ENCODE data around the gene SH3GLB1. TPM values are rescaled to one million over a fixed set of nuclear protein-coding genes. Genes with fewer than 3 reads are reported as not detected.
A peak's percentile ranks its signal among the peaks of the same experiment; 100 is the strongest.
"Not testable (repeated sequence)": the region's sequence is repeated elsewhere in the genome, so short reads cannot be mapped to it uniquely, and the experiment has no call there.

SH3GLB1 gene
- total RNA-seq (2014; rRNA removed; shearing (Covaris generic)): 17.0 and 18.1 TPM in 2 replicates

DNA sequence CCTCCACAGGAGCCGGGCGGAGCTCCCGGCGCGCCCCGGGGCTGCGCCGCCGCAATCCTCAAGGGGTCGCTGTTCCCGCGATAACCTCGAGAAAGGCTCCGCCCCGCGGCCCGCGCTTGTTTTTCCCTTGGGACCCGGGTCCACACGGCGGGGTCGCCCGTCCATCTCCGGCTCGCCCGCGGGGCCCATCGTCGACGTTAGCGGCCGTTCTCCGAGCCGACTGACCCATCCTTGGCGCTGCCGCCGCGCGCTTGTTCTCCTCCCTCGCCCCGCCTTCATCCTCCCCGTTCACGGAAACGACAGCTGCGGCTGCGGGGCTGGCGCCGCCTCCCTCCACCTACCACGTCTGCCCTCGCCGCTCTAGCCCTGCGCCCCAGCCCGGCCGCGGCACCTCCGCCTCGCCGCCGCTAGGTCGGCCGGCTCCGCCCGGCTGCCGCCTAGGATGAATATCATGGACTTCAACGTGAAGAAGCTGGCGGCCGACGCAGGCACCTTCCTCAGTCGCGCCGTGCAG is at the start of gene SH3GLB1:
Gene SH3GLB1 (plus strand): TSS at position 119 of the 514 bp plus-strand sequence. CDS start 324 bp downstream, at position 443.
- peak; percentile 93 for DNase-seq (ENCODE audit: low spot score)

- DNase-seq (ENCODE audit: low spot score): not testable (repeated sequence)
These were observed 46.0 kb upstream of the SH3GLB1 start for GRCh38 chr1:86658381-86658780.

DNA sequence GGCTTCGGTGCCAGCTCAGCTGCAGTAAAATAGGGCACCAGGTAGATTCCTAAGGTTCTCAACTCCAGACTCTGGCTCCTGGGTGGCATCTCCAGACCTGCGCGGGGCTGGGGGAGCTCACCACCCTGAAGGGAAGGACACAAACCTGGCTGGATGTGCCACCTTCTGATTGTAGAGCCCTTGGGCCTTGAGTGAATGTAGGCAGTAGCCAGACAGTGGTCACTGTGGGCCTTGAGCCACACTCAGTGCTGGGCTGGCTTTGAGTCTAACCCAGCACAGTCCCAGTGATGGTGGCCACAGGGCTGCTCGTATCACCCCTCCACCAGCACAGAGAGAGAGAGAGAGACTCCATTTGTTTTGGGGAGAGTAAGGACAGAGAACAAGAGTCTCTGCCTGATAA is 38.0 kb upstream of the SH3GLB1 start:
- no peak for DNase-seq (ENCODE audit: low spot score)

DNA sequence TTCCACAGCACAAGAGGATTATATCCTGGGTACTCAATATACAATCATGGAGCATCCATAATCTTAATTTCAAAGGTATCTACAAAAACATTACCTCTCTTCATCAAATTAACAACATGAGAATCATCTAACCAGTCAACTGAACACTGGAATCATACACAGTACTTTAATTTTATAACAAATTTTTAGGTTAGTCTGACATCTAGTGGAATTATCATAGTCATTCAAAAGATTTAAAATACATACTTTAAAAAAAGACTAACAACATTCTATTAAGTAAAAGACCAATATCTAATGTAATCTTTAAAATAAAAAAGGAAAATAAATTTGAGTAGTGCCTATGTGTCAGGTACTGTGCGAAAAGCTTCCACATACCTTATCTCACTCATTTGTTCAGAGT is 16.8 kb upstream of the SH3GLB1 start:
- peak; percentile 57 for DNase-seq (ENCODE audit: low spot score)

DNA sequence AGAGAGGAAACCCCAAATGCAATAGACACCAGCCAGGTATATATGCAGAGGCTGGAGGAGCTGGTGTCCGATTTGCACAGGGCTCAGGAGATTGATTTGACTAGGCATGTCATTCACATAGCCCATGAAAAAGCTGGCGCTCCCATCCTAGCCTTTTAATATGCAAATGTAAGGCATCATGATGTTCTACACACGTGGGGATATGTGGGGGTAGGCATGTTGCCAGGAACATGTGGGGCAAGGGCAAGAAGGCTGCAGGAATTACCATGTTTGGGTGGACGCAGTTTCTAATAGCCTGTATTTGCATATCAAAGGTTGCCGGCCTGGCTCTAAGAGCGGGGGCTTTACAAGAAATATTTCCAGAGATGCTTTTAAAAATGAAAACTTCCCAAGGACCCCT is 11.7 kb upstream of the SH3GLB1 start:
- no peak for DNase-seq (ENCODE audit: low spot score)

- no peak for DNase-seq (ENCODE audit: low spot score)
These were observed 9.0 kb upstream of the SH3GLB1 start for GRCh38 chr1:86695400-86695799.

DNA sequence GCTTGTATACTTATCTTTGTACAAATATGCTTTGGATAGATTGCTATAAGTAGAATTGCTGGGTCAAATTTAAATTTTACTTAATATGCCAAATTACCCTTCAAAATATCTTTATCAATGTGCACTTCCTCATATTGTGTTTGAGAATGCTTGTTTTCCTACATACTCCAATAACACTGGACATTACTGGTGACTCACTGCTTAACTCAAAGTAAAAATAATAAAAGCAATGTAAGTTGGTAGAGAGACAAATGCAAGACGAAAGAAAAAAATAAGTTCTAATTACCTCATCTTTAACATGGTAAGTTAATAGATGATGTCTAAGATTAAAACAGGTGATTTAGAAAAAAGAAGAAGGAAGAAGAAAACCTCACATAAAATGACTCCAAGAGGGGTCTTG is 7.9 kb upstream of the SH3GLB1 start:
- no peak for DNase-seq (ENCODE audit: low spot score)

DNA sequence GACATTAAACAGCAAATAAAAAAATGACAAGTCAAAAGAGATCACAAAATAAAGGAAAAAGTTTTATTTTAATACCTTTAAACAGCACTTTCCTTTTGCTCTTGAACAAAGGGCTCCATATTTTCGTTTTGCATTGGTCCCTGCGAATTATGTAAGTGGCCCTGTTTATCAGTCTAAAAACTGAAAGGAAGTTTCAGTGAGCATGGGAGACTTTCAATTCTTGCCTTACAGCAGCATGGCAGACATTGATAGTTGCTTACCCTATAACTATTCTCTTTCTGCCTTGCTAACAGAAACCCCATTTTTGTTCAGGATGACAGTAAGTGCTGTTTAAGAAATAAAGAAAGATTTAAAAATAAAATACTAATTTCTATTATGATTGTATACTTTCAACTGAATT is 5.2 kb upstream of the SH3GLB1 start:
- no peak for DNase-seq (ENCODE audit: low spot score)

- no peak for DNase-seq (ENCODE audit: low spot score)
These were observed 2.6 kb upstream of the SH3GLB1 start for GRCh38 chr1:86701731-86702130.

DNA sequence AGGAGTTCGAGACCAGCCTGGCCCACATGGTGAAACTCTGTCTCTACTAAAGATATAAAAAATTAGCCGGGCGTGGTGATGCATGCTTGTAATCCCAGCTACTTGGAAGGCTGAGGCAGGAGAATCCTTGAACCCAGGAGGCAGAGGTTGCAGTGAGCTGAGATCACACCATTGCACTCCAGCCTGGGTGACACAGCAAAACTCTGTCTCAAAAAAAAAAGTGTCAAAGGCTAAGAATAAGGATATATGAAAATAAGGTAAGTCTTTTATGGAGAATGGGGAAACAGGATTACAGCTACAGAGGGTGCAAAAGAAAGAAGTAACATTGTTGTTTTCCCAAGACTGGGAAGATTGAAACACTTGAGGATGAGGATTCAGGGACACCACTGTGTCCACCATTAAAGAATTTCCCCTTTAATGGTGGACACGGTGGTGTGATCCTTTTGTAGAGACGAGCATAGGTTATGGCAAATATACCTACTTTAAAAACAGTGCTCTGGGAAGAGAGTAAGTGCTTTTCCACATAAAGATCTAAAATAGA is 1.4 kb upstream of the SH3GLB1 start:
- not testable (repeated sequence) for DNase-seq (ENCODE audit: low spot score)

DNA sequence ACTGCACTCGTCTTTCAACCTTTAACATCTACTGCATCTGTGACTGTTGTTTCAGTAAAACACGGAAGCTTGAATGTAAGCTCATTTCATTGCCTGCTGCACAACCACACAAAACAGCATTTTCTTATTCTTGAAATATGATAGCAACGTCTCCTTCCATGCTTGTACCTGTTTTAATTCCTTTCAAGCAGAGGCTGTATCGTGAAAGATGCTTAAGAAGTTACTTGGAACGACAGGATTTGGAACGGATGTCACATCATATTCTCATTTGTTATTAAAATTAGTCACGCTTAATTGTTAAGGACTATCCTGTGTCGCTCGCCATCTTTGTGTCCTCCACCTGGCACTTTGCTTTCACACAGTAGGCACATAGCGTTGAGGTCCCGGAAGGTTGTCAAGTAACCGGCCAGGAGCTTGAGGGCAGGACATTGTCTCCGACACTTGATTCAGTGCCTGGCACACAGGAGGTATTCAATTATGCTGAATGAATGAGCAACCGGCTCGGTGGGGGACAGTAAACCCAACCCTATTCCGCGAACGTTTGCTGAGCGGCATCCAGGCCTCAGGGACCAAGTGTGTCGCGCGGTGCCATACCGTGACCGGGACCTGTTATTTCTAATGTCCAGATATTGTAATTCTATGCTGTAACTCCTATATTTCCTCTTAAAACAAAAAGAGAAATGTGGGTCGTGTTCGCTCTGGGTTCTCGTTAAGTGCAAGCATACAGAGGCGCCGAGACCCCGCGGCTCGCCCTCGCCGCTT is 499 bp upstream of the SH3GLB1 start:
- no peak for DNase-seq (ENCODE audit: low spot score)

DNA sequence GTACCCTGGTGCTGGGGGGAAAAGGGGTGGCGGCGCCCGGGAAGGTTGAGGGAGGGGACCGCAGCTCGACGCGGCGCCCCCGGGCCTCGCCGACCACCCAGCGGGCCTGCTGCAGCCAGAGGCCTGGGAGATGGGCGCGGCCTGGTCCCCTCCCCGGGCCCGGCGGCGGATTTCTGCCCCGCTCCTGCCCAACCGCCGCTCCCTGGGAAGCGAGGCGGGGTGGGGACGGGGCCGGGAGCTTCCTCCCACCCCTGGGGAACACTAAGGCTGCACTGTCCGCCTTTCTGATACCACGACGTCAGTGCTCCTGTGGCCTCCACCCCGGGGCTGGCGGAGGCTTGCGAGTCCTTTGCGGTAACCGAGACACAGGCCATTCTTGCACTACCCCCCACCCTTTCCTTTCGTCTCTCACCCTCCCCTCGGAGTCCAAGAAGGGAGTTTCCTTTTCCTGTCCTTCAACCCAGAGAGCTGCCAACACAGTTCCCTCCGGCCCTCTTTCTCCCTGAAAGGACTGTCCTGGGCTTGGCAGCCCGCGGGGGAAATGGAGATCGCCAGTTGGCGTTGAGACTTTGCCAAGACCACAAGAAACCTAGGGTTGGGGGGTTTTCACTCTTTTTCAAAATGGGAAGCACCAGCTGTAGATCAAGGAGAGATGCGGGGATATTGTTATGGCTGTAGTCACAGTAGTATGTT is 742 bp downstream of the SH3GLB1 start:
- peak; percentile 71 for DNase-seq (ENCODE audit: low spot score)

DNA sequence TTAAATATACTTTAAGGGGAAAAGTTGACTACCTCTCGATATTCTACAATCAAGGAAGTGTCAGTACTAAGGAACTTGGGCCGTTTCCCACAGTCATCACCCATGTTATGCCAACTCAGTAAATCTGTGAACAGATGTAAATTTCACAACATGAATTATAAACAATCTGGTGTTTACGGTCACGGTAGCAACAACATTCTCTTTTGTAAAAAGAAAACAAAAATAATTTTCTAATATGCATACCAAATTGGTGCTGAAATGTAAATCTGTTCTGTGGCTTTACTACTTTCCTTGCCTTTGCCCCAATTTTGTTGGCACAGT is 1.2 kb downstream of the SH3GLB1 start:
- DNase-seq (ENCODE audit: low spot score): peak; percentile 60

GRCh38 chr1:86706018-86706635 is 1.8 kb downstream of the SH3GLB1 start:
- peak; percentile 58 for DNase-seq (ENCODE audit: low spot score)

DNA sequence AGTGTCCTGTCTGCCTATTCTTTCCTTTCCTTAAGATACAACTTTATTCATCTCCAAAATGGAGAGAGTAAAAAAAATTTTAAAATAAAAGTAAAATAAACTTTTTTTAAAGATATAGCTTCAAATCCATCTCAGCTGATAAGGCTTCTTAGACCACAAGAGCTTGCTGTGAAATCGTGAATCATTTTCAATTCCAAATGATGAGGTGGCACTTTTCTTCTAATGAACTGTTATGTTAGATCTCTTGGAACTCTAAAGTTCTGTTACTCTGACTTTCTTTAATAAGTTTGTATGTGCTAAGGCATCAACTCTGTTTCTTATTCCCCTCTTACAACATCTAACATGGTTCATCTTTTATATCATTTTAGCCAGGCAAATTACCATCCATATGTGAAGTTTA is 4.5 kb downstream of the SH3GLB1 start:
- no peak for DNase-seq (ENCODE audit: low spot score)

GRCh38 chr1:86712088-86712860 is 7.9 kb downstream of the SH3GLB1 start:
- no peak for DNase-seq (ENCODE audit: low spot score)

DNA sequence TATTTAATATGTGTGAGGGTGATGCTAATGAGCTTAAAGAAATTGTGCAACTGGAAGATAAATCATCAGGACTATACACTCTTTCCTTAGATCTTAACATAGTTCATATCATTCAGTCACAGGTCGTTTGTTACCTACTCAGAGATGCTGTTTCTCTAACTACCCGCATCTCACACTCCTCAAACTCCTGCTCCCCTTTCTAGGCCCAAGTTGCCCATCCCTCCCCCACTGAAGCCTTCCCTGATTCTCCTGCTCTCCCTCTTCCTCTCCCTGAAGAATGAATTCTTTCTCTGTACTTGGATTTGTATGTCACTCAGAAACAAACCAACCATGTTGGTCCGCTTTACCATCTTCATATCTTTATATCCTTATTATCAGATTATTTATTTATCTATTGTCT is 9.1 kb downstream of the SH3GLB1 start:
- no peak for DNase-seq (ENCODE audit: low spot score)

- DNase-seq (ENCODE audit: low spot score): peak; percentile 12
These were observed 9.8 kb downstream of the SH3GLB1 start for GRCh38 chr1:86714159-86714558.

GRCh38 chr1:86714561-86715244 is 10.3 kb downstream of the SH3GLB1 start:
- peak; percentile 13 for DNase-seq (ENCODE audit: low spot score)

- no peak for DNase-seq (ENCODE audit: low spot score)
These were observed 14.4 kb downstream of the SH3GLB1 start for GRCh38 chr1:86718786-86719185.

- DNase-seq (ENCODE audit: low spot score): no peak
These were observed 27.0 kb downstream of the SH3GLB1 start for GRCh38 chr1:86731416-86731815.

All from HT-29 (cell line).